Smooth muscle cell of the brain vasculature (primary cell): ENCODE measurements around the gene ACYP2.

Experiments
- DNase-seq: peaks from one replicate; pipeline ENCODE4 v3.0.0-alpha.2; 2012; ENCODE audit warnings: low read depth, low spot score

ACYP2 gene

GRCh38 chr2:54149638-54150441, 34.4 kb downstream of the ACYP2 start:
- DNase-seq = no peak

- no peak for DNase-seq
These were observed 42.9 kb downstream of the ACYP2 start for GRCh38 chr2:54158311-54158710.

- DNase-seq = no peak
These were observed 46.4 kb downstream of the ACYP2 start for GRCh38 chr2:54161660-54162424.

- DNase-seq = no peak
These were observed 48.7 kb downstream of the ACYP2 start for GRCh38 chr2:54164106-54164505.

- DNase-seq = no peak
These were observed 50.8 kb downstream of the ACYP2 start for GRCh38 chr2:54166121-54166773.

GRCh38 chr2:54176577-54176976, 61.2 kb downstream of the ACYP2 start:
- peak; percentile 23 for DNase-seq

GRCh38 chr2:54183281-54183680, 67.9 kb downstream of the ACYP2 start:
- no peak for DNase-seq

GRCh38 chr2:54183972-54184371, 68.6 kb downstream of the ACYP2 start:
- DNase-seq = no peak

GRCh38 chr2:54185105-54185504, 69.7 kb downstream of the ACYP2 start:
- no peak for DNase-seq

- DNase-seq = no peak
These were observed 71.9 kb downstream of the ACYP2 start for GRCh38 chr2:54187331-54187730.

- no peak for DNase-seq
These were observed 74.1 kb downstream of the ACYP2 start for GRCh38 chr2:54189539-54189938.

- DNase-seq = no peak
These were observed 76.1 kb downstream of the ACYP2 start for GRCh38 chr2:54191361-54192135.

- DNase-seq = no peak
These were observed 79.6 kb downstream of the ACYP2 start for GRCh38 chr2:54194761-54195750.

- DNase-seq = no peak
These were observed 81.2 kb downstream of the ACYP2 start for GRCh38 chr2:54196646-54197045.

- DNase-seq = no peak
These were observed 89.1 kb downstream of the ACYP2 start for GRCh38 chr2:54204476-54204875.

- DNase-seq = peak; percentile 39
These were observed 91.2 kb downstream of the ACYP2 start for GRCh38 chr2:54206596-54206995.

- no peak for DNase-seq
These were observed 92.3 kb downstream of the ACYP2 start for GRCh38 chr2:54207666-54208195.

GRCh38 chr2:54208364-54209240, 93.2 kb downstream of the ACYP2 start:
- peak; percentile 21 for DNase-seq

- no peak for DNase-seq
These were observed 94.0 kb downstream of the ACYP2 start for GRCh38 chr2:54209379-54209778.
